NT2/D1 (cell line): ENCODE results near the gene PAK3.

Experiments used
- YY1 ChIP-seq: IDR thresholded peaks from 2 replicates; pipeline ENCODE4 v1.6.1; 2011; ENCODE audit not compliant: insufficient read length, insufficient read depth
- ZNF274 ChIP-seq: IDR thresholded peaks from 2 replicates; pipeline ENCODE4 v1.6.1; 2011; ENCODE audit warnings: mild to moderate bottlenecking, low read depth, low read length

DNA sequence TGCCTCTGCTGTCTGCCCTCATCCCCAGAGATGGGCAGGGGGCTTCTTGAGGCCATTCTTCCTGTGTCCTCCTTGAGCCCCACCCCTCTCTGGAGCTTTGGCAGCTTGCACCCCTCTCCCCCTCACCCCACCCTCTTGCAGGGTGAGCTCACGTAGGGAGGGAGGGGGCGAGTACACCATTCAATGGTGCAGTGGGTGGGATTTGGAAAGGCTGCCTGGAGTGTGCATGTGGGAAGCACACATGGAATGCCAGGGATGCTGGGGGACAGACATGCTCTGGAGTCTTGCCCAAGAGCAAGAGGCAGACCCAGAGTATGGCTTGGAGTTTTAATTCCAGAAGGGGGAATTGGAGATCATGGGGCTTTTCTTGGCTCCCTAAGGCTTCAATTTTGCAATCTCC is 5.6 kb downstream of the PAK3 start:
- TF ChIP-seq YY1 (no peak), ZNF274 (no peak)
